Panc1 (cell line): ENCODE data around the gene IQSEC1. TPM values are rescaled to one million over a fixed set of nuclear protein-coding genes. Genes with fewer than 3 reads are reported as not detected.

Experiments used
- ATAC-seq: fragments of 200-7000 bp; cut with Tn5 transposase; 2 replicates; pipeline ENCODE4 v1.9.1; 2020; ENCODE audit warnings: mild to moderate bottlenecking, moderate library complexity
- BruUV-seq: library from RNA; stranded (reverse); fragments of 400-500 nt; replicated peaks from 2 replicates; lab custom pipeline; 2021; lab: Mats Ljungman, UMichigan
- CTCF ChIA-PET: fragments of 300-600 bp; sonication (Branson Sonifier 250); formaldehyde crosslinking; loops from one replicate; lab custom pipeline; 2022; ENCODE audit warnings: antibody characterized with exemption; lab: Charles Lee
- POLR2A ChIA-PET: fragments of 300-600 bp; sonication (Branson Sonifier 250); formaldehyde crosslinking; loops from one replicate; lab custom pipeline; 2022; ENCODE audit warnings: antibody characterized with exemption; lab: Charles Lee
- DNase-seq: peaks from one replicate; pipeline ENCODE4 v3.0.0-alpha.2; 2010; ENCODE audit warnings: low read depth, low spot score
- H3K27ac ChIP-seq: 2 replicates; pipeline ENCODE4 v1.5.1; 2011; ENCODE audit warnings: mild to moderate bottlenecking, low read length, inconsistent platforms
- H3K27me3 ChIP-seq: fragments of 200-500 bp; sonication (Bioruptor generic); 2 replicates; pipeline ENCODE4 v1.6.0; 2014; ENCODE audit warnings: low read length, inconsistent platforms; ENCODE audit not compliant: control insufficient read depth, insufficient read depth
- H3K36me3 ChIP-seq: fragments of 200-500 bp; sonication (Bioruptor generic); 2 replicates; pipeline ENCODE4 v1.5.1; 2014; ENCODE audit warnings: inconsistent platforms, mild to moderate bottlenecking, low read length, moderate library complexity; ENCODE audit not compliant: control insufficient read depth, insufficient read depth
- H3K4me1 ChIP-seq: 2 replicates; pipeline ENCODE4 v1.5.1; 2011; ENCODE audit warnings: inconsistent platforms, mild to moderate bottlenecking, low read length, moderate library complexity; ENCODE audit not compliant: control insufficient read depth, insufficient read depth
- H3K4me3 ChIP-seq, 2 experiments: 2 replicates each; pipeline ENCODE4 v1.5.1; 2011 to 2012; ENCODE audit warnings: low read depth in 2 of 2, low read length in 2 of 2, mild to moderate bottlenecking in 2 of 2, inconsistent platforms in 1 of 2, moderate library complexity in 1 of 2
- H3K9me3 ChIP-seq: fragments of 200-500 bp; sonication (Bioruptor generic); 2 replicates; pipeline ENCODE4 v1.5.1; 2014; ENCODE audit warnings: low read depth, mild to moderate bottlenecking, inconsistent platforms, low read length, moderate library complexity; ENCODE audit not compliant: control insufficient read depth, insufficient read depth
- POLR2AphosphoS5 ChIP-seq: IDR thresholded peaks from 2 replicates; pipeline ENCODE4 v1.6.1; 2012; ENCODE audit warnings: mild to moderate bottlenecking, low read depth, low read length, moderate library complexity
- SIN3A ChIP-seq: IDR thresholded peaks from 2 replicates; pipeline ENCODE4 v1.6.1; 2012; ENCODE audit warnings: low read depth, mild to moderate bottlenecking, low read length, moderate library complexity, borderline replicate concordance; ENCODE audit not compliant: insufficient read depth
- TCF7L2 ChIP-seq: IDR thresholded peaks from 2 replicates; pipeline ENCODE4 v1.6.1; 2011; ENCODE audit warnings: mild to moderate bottlenecking, low read depth, low read length, inconsistent platforms
- in situ Hi-C: cut with HindIII; loops from 2 replicates; pipeline ENCODE4 v1.10.0; 2016; ENCODE audit warnings: low sequenced_read_pairs, low pct_unique_long_range_greater_than_20kb
- intact Hi-C: fragments of 100-400 bp; cut with micrococcal nuclease; formaldehyde crosslinking; loops from one replicate; pipeline ENCODE4 v1.10.0; 2022; ENCODE audit not compliant: unreplicated experiment
- total RNA-seq: library from RNA; stranded (reverse); gene quantifications from one replicate; pipeline ENCODE4 v1.2.1, GENCODE V29; 2021; ENCODE audit not compliant: unreplicated experiment
- TF ChIP-seq, protein P1 (sequence below): fragments of 450-650 bp; IDR thresholded peaks from 2 replicates; pipeline ENCODE4 v1.5.1; 2017; ENCODE audit warnings: mild to moderate bottlenecking
- TF ChIP-seq, protein P2 (sequence below), 2 experiments: IDR thresholded peaks; 2 replicates each; pipeline ENCODE4 v1.6.1; 2011 to 2012; ENCODE audit warnings: low read depth in 2 of 2, control low read depth in 1 of 2, low read length in 1 of 2, mild to moderate bottlenecking in 1 of 2, moderate library complexity in 1 of 2; ENCODE audit not compliant: insufficient read depth in 1 of 2

The IQSEC1 gene
- total RNA-seq, 1 experiment from 2014 or later: 28.4 TPM

DNA sequence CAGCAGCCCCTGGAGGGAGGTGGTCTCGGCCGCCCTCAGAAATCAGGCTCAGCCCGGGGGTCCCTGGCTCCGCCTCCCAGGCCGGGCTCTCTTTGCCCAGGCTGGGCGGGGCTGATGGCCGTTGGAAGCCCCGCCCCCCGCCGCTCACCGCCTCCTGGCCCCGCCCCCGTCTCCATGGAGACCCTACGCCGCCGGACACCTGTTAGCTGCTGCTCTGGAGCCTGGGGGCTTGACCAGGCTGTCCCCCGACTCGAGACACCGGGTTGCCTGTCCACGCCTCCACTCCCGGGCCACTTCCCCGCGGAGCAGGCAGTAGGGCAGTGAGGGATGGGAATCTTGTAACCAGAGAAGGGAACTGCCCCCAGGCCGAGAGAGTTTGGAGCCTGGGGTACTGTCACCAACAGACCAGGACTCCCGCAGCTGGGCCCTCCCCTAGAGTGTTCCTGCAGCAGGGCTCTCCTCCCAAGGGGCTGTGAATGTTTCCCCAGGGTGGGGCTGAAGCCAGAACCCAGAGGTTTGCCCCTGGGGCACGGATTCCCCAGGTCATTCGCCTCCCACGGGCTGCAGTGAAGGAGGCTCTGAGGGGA, 204.1 kb downstream of the IQSEC1 start:
- no TSS peak for BruUV-seq
- no peaks in the 10 kb centered on the region for H3K36me3 ChIP-seq
- intact Hi-C loops: loop anchor here (10.0 kb wide), 1 partner anchor 126 kb away; no protein-coding TSS in a partner anchor

DNA sequence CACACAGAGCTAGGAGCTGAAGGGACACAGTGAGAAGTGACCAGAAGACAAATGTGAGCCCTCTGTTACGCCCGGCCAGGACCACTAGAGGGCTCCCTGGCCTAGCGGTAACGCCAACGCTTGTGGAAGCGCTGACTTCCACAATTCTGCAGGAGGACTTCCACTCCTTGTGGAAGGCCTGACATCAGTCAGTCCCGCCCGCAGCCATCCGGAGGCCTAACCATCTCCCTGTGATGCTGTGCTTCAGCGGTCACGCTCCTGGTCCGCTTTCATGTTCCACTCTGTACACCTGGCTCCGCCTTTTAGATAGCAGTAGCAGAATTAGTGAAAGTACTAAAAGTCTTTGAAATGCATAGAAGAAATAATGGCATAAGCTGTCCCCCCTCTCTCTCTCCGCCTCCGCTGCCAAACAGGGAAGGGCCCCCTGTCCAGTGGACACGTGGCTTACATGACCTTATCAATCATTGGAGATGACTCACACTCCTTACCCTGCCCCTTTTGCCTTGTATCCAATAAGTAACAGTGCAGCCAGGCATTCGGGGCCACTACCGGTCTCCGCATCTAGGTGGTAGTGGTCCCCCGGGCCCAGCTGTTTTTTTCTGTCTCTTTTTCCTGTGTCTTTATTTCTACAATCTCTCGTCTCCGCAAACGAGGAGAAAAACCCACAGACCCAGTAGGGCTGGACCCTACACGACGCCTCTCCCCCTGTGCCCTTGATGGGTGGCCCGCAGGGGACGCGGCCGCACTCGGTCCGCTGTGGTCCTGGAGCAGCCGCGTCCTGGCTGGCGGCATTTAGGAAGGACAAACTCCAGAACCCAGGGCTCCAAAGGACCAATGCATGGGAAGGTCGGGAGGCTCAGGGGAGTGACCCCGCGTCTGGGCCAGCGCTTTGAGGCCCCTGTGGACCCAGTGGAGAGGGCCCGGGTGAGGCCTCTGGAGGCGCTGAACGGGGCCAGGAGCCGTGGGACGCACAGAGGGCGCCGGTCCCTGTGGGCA, 204.9 kb downstream of the IQSEC1 start:
- ChIA-PET CTCF (interaction anchor here (0.6 kb wide), 1 partner anchor 116 kb away, joined by 6 read pairs; no protein-coding TSS in a partner anchor), POLR2A (no interaction called here)
- no peaks in the 10 kb centered on the region for H3K9me3 ChIP-seq
- no peaks in the 10 kb centered on the region for H3K36me3 ChIP-seq
- intact Hi-C loops: loop anchor here (10.0 kb wide), 1 partner anchor 126 kb away; no protein-coding TSS in a partner anchor
- no peak overlapping the region for H3K4me3 ChIP-seq
- ATAC-seq (peak; percentile 94), DNase-seq (peak; percentile 59)
- no peak overlapping the region for H3K27ac ChIP-seq
- TF ChIP-seq, protein P1, sequence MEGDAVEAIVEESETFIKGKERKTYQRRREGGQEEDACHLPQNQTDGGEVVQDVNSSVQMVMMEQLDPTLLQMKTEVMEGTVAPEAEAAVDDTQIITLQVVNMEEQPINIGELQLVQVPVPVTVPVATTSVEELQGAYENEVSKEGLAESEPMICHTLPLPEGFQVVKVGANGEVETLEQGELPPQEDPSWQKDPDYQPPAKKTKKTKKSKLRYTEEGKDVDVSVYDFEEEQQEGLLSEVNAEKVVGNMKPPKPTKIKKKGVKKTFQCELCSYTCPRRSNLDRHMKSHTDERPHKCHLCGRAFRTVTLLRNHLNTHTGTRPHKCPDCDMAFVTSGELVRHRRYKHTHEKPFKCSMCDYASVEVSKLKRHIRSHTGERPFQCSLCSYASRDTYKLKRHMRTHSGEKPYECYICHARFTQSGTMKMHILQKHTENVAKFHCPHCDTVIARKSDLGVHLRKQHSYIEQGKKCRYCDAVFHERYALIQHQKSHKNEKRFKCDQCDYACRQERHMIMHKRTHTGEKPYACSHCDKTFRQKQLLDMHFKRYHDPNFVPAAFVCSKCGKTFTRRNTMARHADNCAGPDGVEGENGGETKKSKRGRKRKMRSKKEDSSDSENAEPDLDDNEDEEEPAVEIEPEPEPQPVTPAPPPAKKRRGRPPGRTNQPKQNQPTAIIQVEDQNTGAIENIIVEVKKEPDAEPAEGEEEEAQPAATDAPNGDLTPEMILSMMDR: peak; percentile 90
- no peak for TF ChIP-seq SIN3A
- in situ Hi-C loops: no loop called here
- no peaks in the 10 kb centered on the region for H3K4me1 ChIP-seq
- H3K27me3 ChIP-seq: no peaks in the 10 kb centered on the region
- BruUV-seq: no TSS peak

More for the DNA sequence above, 204.1 kb downstream of the IQSEC1 start:
- CTCF ChIA-PET: interaction anchor here (0.6 kb wide), 1 partner anchor 786 kb away, joined by 6 read pairs; no protein-coding TSS in a partner anchor
- no peak overlapping the region for H3K27ac ChIP-seq
- in situ Hi-C loops: no loop called here
- H3K27me3 ChIP-seq: no peaks in the 10 kb centered on the region
- POLR2A ChIA-PET: no interaction called here
- DNase-seq (no peak), ATAC-seq (peak; percentile 66)
- no peak for TF ChIP-seq TCF7L2
- TF ChIP-seq POLR2AphosphoS5: no peak
- TF ChIP-seq, protein P2, sequence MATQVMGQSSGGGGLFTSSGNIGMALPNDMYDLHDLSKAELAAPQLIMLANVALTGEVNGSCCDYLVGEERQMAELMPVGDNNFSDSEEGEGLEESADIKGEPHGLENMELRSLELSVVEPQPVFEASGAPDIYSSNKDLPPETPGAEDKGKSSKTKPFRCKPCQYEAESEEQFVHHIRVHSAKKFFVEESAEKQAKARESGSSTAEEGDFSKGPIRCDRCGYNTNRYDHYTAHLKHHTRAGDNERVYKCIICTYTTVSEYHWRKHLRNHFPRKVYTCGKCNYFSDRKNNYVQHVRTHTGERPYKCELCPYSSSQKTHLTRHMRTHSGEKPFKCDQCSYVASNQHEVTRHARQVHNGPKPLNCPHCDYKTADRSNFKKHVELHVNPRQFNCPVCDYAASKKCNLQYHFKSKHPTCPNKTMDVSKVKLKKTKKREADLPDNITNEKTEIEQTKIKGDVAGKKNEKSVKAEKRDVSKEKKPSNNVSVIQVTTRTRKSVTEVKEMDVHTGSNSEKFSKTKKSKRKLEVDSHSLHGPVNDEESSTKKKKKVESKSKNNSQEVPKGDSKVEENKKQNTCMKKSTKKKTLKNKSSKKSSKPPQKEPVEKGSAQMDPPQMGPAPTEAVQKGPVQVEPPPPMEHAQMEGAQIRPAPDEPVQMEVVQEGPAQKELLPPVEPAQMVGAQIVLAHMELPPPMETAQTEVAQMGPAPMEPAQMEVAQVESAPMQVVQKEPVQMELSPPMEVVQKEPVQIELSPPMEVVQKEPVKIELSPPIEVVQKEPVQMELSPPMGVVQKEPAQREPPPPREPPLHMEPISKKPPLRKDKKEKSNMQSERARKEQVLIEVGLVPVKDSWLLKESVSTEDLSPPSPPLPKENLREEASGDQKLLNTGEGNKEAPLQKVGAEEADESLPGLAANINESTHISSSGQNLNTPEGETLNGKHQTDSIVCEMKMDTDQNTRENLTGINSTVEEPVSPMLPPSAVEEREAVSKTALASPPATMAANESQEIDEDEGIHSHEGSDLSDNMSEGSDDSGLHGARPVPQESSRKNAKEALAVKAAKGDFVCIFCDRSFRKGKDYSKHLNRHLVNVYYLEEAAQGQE (IDR thresholded peaks at IDR 0.05; ENCODE audit: insufficient read depth in 1 of 2, low read depth in 2 of 2, low read length in 1 of 2): no peak
- no peak for TF ChIP-seq SIN3A
- TF ChIP-seq, protein P1: no peak
- 0 out of 4 replicates have a peak overlapping the region, but pooled peaks of 1 of the 2 experiments have one; percentile 11 for H3K4me3 ChIP-seq
- no peaks in the 10 kb centered on the region for H3K4me1 ChIP-seq
- H3K9me3 ChIP-seq: no peaks in the 10 kb centered on the region
